Epithelial cell of proximal tubule (primary cell): ENCODE data around the gene TLCD5. TPM values are rescaled to one million over a fixed set of nuclear protein-coding genes. Genes with fewer than 3 reads are reported as not detected.

Experiments used
- DNase-seq: peaks from one replicate; pipeline ENCODE4 v3.0.0-alpha.2; 2011; ENCODE audit warnings: low read depth
- H3K4me3 ChIP-seq: 2 replicates; pipeline ENCODE4 v1.5.1; 2011; ENCODE audit warnings: low read depth, mild to moderate bottlenecking, low read length
- CTCF ChIP-seq: conservative IDR thresholded peaks from 2 replicates; pipeline ENCODE4 v1.5.1; 2012; ENCODE audit warnings: low read depth, mild to moderate bottlenecking, low read length
- total RNA-seq: library from RNA; depleted of rRNA; stranded (reverse); fragments of >200 nt; gene quantifications from 2 replicates; pipeline ENCODE4 v1.2.3, GENCODE V29; 2015

The TLCD5 gene
- total RNA-seq: 4.7 and 23.1 TPM in 2 replicates

- peak within 1 kb of the TSS; percentile 73 for H3K4me3 ChIP-seq
- TF ChIP-seq CTCF: no peak
- DNase-seq: no peak
Observed at GRCh38 chr11:120324932-120325810, at the start of gene TLCD5. TSS of gene TLCD5 (plus strand) at chr11:120325299. CDS start at chr11:120327442, 2,143 bp downstream.

- H3K4me3 ChIP-seq: no peak overlapping the region
- DNase-seq: no peak
- no peak for TF ChIP-seq CTCF
Observed at GRCh38 chr11:120279502-120279901, 45.6 kb upstream of the TLCD5 start.

DNA sequence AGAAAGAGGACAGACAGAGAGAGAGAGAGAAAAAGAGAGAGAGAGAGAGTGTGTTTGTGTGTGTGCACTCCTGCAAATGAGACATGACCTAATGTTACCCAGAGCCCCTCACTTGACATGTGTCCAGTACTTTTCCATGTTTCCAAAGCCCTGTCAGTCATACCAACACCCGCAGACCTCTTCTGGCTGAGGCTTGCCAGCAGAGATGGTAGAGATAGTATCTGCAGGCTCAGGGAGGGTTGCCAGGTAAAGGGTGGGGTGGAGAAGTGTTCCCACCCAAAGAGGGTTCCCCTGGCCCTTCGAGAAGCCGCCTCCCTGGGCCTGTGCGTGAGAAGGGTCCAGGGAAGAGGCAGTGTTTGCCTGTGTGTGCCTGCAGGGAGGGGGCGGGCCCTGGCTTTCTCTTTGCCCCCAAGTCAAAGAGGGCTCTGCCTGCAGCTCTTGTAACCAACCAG, 44.5 kb upstream of the TLCD5 start:
- no peak for TF ChIP-seq CTCF
- no peak overlapping the region for H3K4me3 ChIP-seq
- DNase-seq: no peak

GRCh38 chr11:120281143-120281795, 43.8 kb upstream of the TLCD5 start:
- no peak overlapping the region for H3K4me3 ChIP-seq
- no peak for TF ChIP-seq CTCF
- no peak for DNase-seq

GRCh38 chr11:120283124-120283523, 42.0 kb upstream of the TLCD5 start:
- DNase-seq: no peak
- TF ChIP-seq CTCF: no peak
- no peak overlapping the region for H3K4me3 ChIP-seq

DNA sequence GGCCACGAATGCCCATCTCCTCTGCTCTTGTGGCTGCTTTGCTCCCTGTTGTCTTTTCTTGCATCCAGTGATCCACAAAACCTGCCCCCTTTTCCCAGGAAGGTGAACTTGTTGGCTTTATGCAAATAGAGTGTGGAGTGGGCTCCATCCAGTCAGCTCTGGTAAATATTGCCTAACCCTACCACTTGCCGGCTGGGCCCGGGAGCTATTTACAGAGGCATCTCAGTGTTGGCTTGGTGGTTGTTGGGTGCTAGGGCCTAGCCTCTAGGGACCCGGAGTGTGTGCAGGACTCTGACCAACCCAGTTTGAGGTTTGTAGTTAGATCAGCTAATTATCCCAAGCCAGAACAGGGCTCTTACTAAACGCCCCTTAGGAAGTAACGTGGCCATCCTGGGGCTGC, 40.8 kb upstream of the TLCD5 start:
- TF ChIP-seq CTCF: no peak
- no peak overlapping the region for H3K4me3 ChIP-seq
- DNase-seq: no peak
